Activated B cell treated with CpG ODN at 0.5 μM for 24 hours (primary cell): Measurements from ENCODE around the gene GABARAPL2. TPM values are rescaled to one million over a fixed set of nuclear protein-coding genes. Genes with fewer than 3 reads are reported as not detected.

Experiments
- ATAC-seq: fragments of 200-7000 bp; cut with Tn5 transposase; one replicate; pipeline ENCODE4 v1.10.0; 2021; ENCODE audit warnings: low read depth, mild to moderate bottlenecking, moderate library complexity
- CTCF ChIA-PET: fragments of 350-600 bp; sonication (Branson Sonifier 250); formaldehyde crosslinking; loops from one replicate; lab custom pipeline; 2021; ENCODE audit warnings: antibody characterized with exemption; lab: Charles Lee
- POLR2A ChIA-PET: fragments of 350-600 bp; sonication (Branson Sonifier 250); formaldehyde crosslinking; loops from one replicate; lab custom pipeline; 2021; ENCODE audit warnings: antibody characterized with exemption; lab: Charles Lee
- DNase-seq: peaks from one replicate; pipeline ENCODE4 v3.0.0; 2022
- H3K27ac Mint-ChIP-seq: one replicate; pipeline ENCODE4 v1.8.0; 2020; ENCODE audit warnings: mixed read lengths
- H3K27me3 Mint-ChIP-seq: one replicate; pipeline ENCODE4 v1.8.0; 2021; ENCODE audit warnings: mixed read lengths
- H3K36me3 Mint-ChIP-seq: one replicate; pipeline ENCODE4 v1.8.0; 2021; ENCODE audit warnings: low read depth, mixed read lengths
- H3K4me1 Mint-ChIP-seq: one replicate; pipeline ENCODE4 v1.8.0; 2021; ENCODE audit warnings: mixed read lengths
- H3K4me3 Mint-ChIP-seq: one replicate; pipeline ENCODE4 v1.8.0; 2020; ENCODE audit warnings: mild to moderate bottlenecking, mixed read lengths
- H3K9me3 Mint-ChIP-seq: one replicate; pipeline ENCODE4 v1.8.0; 2020; ENCODE audit warnings: mixed read lengths
- intact Hi-C: fragments of 100-400 bp; cut with micrococcal nuclease; formaldehyde crosslinking; loops from one replicate; pipeline ENCODE4 v1.15.1; 2024
- total RNA-seq: library from RNA; stranded (reverse); gene quantifications from 2 replicates; pipeline ENCODE4 v1.2.3, GENCODE V29; 2022
- TF ChIP-seq, protein P1 (sequence below): fragments of 200-600 bp; IDR thresholded peaks from one replicate; pipeline ENCODE4 v1.8.0; 2022; ENCODE audit warnings: antibody characterized with exemption, mild to moderate bottlenecking

The GABARAPL2 gene, protein sequence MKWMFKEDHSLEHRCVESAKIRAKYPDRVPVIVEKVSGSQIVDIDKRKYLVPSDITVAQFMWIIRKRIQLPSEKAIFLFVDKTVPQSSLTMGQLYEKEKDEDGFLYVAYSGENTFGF
- total RNA-seq = 62.9 and 69.4 TPM in 2 replicates

DNA sequence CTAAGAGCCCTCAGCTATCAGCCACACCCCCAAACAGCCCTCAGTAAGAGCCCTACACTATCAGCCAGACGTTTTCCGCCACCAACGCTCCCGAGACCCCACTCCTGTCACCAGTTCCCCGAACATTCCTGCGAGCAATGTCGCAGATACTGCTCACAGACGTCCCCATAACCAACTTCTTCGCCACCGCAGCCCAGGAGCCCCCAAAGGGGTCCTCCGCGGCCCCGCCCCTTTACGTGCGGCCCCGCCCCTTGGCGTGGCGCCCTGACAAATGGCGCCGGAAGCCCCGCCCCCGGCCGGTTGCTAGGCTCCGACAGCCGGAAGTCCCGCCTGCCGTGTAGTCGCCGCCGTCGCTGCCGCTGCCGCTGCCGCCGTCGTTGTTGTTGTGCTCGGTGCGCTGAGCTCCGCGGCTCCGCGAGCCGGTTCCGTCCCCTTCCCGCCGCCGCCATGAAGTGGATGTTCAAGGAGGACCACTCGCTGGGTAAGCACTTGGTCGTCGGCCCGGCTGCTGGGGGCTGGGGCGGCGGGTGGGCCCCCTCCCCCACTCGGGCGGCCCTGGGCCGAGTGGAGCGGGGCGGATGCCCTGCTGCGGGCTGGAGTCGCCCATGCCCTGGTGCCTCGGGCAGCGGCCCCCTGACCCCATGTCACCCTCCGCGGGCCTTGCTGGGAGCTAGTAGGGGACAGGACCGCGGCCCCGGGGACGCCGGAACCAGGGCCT, at the start of gene GABARAPL2:
TSS of gene GABARAPL2 (plus strand) at position 340 of the 718 bp plus-strand sequence. CDS start at position 448, 108 bp downstream.
- H3K4me1 Mint-ChIP-seq = peaks cover 57% of the 10 kb centered on the region
- TF ChIP-seq, protein P1, sequence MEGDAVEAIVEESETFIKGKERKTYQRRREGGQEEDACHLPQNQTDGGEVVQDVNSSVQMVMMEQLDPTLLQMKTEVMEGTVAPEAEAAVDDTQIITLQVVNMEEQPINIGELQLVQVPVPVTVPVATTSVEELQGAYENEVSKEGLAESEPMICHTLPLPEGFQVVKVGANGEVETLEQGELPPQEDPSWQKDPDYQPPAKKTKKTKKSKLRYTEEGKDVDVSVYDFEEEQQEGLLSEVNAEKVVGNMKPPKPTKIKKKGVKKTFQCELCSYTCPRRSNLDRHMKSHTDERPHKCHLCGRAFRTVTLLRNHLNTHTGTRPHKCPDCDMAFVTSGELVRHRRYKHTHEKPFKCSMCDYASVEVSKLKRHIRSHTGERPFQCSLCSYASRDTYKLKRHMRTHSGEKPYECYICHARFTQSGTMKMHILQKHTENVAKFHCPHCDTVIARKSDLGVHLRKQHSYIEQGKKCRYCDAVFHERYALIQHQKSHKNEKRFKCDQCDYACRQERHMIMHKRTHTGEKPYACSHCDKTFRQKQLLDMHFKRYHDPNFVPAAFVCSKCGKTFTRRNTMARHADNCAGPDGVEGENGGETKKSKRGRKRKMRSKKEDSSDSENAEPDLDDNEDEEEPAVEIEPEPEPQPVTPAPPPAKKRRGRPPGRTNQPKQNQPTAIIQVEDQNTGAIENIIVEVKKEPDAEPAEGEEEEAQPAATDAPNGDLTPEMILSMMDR = no peak
- peak; percentile 69 for ATAC-seq

DNA sequence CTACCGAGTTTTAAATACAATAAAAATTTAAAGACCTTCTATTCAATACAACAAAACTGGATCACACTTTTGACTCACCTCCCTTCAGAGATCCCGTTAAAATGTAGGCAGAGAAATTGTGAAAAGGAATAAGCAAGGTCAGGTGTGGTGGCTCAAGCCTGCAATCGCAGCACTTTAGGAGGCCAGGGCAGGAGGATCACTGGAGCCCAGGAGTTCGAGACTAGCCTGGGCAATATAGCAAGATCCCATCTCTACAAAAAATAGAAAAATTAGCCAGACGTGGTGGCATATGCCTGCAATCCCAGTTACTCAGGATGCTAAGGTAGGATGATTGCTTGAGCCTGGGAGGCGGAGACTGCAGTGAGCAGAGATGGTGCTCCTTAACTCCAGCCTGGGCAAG, 47.0 kb upstream of the GABARAPL2 start:
- Mint-ChIP-seq H3K4me1 (peaks cover 13% of the 10 kb centered on the region), H3K27ac (no peak overlapping the region), H3K9me3 (no peaks in the 10 kb centered on the region), H3K36me3 (peaks cover 3% of the 10 kb centered on the region), H3K27me3 (no peaks in the 10 kb centered on the region), H3K4me3 (no peak overlapping the region)
- TF ChIP-seq, protein P1 = no peak
- intact Hi-C loops = no loop called here
- ChIA-PET POLR2A (no interaction called here), CTCF (interaction anchor here (1.4 to 1.6 kb wide), 2 partner anchors 245 to 247 kb away, joined by 3 to 4 read pairs; no protein-coding TSS in a partner anchor)
- no peak for DNase-seq
- no peak for ATAC-seq

More for the DNA sequence above, at the start of gene GABARAPL2:
- peak; percentile 98 for DNase-seq
- ChIA-PET CTCF (interaction anchor here (1.3 kb wide), 1 partner anchor 94 kb away, joined by 3 read pairs; no protein-coding TSS in a partner anchor), POLR2A (interaction anchor here (0.6 to 8.2 kb wide), 10 partner anchors 10 to 133 kb away, joined by 3 to 67 read pairs (median 6); partner anchors contain the start of genes ADAT1, CFDP1, KARS1 and TERF2IP)
- no peaks in the 10 kb centered on the region for H3K9me3 Mint-ChIP-seq
- H3K36me3 Mint-ChIP-seq = peaks cover 34% of the 10 kb centered on the region
- no peaks in the 10 kb centered on the region for H3K27me3 Mint-ChIP-seq
- H3K27ac Mint-ChIP-seq = peak within 1 kb of the TSS; percentile 98
- H3K4me3 Mint-ChIP-seq = peak within 1 kb of the TSS; percentile 100
- intact Hi-C loops = loop anchor here (1.0 to 5.0 kb wide), 9 partner anchors 49 to 1646 kb away; partner anchors contain the start of genes ADAT1, CFDP1, KARS1 and MON1B

DNA sequence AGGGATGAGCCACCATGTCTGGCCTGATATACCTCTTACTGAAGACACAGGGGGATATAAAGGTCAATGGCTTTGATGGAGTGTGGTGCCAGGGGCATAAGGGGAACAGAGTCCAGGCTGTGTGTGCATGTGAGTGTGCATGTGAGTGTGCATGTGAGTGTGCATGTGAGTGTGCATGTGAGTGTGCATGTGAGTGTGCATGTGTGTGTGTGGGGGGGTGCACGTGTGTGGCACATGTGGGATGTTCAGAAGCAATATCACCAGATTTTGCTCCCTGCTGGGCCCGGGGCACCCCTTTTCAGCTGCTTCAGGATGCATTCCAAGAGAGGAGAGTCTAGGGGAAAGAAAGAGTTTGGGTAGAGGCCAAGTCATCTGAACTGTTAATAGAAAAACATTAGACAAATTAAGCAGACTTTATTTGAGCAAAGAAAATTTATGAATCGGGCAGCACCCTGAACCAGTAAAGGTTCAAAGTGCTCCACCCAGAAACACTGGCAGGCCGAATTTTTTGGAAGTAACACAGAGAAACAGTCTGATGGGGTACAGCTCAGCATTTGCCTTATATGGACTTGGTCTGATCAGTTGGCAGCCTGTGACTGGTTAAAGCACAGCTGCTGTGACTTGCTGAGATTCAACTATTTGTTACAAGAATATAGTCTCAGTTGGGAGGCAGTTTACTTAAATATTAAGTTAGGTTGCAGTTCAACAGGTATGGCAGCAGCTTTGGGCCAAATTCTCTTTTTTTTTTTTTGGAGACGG, 40.0 kb upstream of the GABARAPL2 start:
- H3K36me3 Mint-ChIP-seq = no peaks in the 10 kb centered on the region
- TF ChIP-seq, protein P1 = no peak

DNA sequence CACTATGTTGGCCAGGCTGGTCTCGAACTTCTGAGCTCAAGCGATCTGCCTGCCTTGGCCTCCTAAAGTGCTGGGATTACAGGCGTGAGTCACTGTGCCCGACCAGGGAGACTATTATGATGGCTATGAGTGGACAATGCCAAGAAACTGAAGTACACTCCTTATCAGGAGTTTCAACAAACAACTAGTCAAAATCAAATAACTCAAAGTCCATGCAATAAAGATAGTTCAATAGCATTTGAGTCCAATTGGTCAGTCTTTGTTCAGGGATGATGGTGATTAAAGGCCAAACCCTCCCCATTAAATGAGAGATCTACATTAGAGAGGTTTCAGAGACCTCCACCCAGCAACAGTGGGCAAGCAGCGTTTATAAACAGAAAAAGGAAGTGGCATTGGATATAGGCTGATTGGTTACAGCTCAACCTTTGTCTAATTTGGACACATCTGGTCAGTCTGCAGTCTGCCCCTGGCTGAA, 38.3 kb upstream of the GABARAPL2 start:
- TF ChIP-seq, protein P1 = no peak
- ChIA-PET POLR2A (no interaction called here), CTCF (no interaction called here)
- Mint-ChIP-seq H3K9me3 (no peaks in the 10 kb centered on the region), H3K27ac (no peak overlapping the region), H3K27me3 (peaks cover 2% of the 10 kb centered on the region), H3K36me3 (no peaks in the 10 kb centered on the region), H3K4me1 (no peaks in the 10 kb centered on the region), H3K4me3 (no peak overlapping the region)
- intact Hi-C loops = no loop called here
- DNase-seq (no peak), ATAC-seq (no peak)

More for the DNA sequence above, 40.0 kb upstream of the GABARAPL2 start:
- no peaks in the 10 kb centered on the region for H3K9me3 Mint-ChIP-seq
- ATAC-seq (no peak), DNase-seq (no peak)
- intact Hi-C loops = no loop called here
- H3K4me1 Mint-ChIP-seq = no peaks in the 10 kb centered on the region
- no peak overlapping the region for H3K4me3 Mint-ChIP-seq
- ChIA-PET CTCF (interaction anchor here (0.7 kb wide), 1 partner anchor 54 kb away, joined by 3 read pairs; no protein-coding TSS in a partner anchor), POLR2A (no interaction called here)
- no peak overlapping the region for H3K27ac Mint-ChIP-seq
- peaks cover under 1% of the 10 kb centered on the region for H3K27me3 Mint-ChIP-seq
